Kidney epithelial cell (primary cell): ENCODE measurements around the gene NKX2-3. TPM values are rescaled to one million over a fixed set of nuclear protein-coding genes. Genes with fewer than 3 reads are reported as not detected.

Experiments
- DNase-seq: peaks from one replicate; pipeline ENCODE4 v3.0.0-alpha.2; 2010; ENCODE audit warnings: low read depth
- H3K27me3 ChIP-seq: 2 replicates; pipeline ENCODE4 v1.6.0; 2011; ENCODE audit warnings: low read length; ENCODE audit not compliant: control insufficient read depth, insufficient read depth
- H3K36me3 ChIP-seq: 2 replicates; pipeline ENCODE4 v1.5.1; 2011; ENCODE audit warnings: low read length; ENCODE audit not compliant: control insufficient read depth, insufficient read depth
- H3K4me3 ChIP-seq: 2 replicates; pipeline ENCODE4 v1.5.1; 2011; ENCODE audit warnings: low read depth, mild to moderate bottlenecking, control low read depth, low read length
- total RNA-seq: library from RNA; depleted of rRNA; stranded (reverse); fragments of >200 nt; gene quantifications from 2 replicates; pipeline ENCODE4 v1.2.3, GENCODE V29; 2015
- TF ChIP-seq, protein P1 (sequence below): IDR thresholded peaks from 2 replicates; pipeline ENCODE4 v1.5.1; 2011; ENCODE audit warnings: mild to moderate bottlenecking, moderate library complexity, low read length, control low read depth, inconsistent platforms; ENCODE audit not compliant: insufficient read depth, poor library complexity, severe bottlenecking

Gene NKX2-3
- total RNA-seq, 1 donor from 2014 or later: not detected

DNA sequence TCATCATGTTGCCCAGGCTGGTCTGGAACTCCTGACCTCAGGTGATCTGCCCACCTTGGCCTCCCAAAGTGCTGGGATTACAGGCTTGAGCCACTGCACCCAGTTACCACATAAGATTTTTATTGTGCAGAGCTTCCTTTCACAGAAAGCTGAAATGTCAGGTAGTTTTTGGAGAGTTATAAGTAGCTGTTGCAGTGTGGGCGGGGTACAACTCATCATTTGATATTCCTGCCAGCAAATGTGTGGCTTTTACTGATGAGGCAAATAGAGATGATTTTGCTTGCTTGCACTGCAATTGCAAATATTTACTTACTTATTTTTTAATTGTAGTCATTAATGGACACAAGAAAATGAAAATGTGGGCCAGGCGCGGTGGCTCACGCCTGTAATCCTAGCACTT is 32.4 kb downstream of the NKX2-3 start:
- H3K36me3 ChIP-seq: no peaks in the 10 kb centered on the region
- no peak for DNase-seq
- TF ChIP-seq, protein P1, sequence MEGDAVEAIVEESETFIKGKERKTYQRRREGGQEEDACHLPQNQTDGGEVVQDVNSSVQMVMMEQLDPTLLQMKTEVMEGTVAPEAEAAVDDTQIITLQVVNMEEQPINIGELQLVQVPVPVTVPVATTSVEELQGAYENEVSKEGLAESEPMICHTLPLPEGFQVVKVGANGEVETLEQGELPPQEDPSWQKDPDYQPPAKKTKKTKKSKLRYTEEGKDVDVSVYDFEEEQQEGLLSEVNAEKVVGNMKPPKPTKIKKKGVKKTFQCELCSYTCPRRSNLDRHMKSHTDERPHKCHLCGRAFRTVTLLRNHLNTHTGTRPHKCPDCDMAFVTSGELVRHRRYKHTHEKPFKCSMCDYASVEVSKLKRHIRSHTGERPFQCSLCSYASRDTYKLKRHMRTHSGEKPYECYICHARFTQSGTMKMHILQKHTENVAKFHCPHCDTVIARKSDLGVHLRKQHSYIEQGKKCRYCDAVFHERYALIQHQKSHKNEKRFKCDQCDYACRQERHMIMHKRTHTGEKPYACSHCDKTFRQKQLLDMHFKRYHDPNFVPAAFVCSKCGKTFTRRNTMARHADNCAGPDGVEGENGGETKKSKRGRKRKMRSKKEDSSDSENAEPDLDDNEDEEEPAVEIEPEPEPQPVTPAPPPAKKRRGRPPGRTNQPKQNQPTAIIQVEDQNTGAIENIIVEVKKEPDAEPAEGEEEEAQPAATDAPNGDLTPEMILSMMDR: no peak
- H3K4me3 ChIP-seq: no peak overlapping the region
- no peaks in the 10 kb centered on the region for H3K27me3 ChIP-seq

DNA sequence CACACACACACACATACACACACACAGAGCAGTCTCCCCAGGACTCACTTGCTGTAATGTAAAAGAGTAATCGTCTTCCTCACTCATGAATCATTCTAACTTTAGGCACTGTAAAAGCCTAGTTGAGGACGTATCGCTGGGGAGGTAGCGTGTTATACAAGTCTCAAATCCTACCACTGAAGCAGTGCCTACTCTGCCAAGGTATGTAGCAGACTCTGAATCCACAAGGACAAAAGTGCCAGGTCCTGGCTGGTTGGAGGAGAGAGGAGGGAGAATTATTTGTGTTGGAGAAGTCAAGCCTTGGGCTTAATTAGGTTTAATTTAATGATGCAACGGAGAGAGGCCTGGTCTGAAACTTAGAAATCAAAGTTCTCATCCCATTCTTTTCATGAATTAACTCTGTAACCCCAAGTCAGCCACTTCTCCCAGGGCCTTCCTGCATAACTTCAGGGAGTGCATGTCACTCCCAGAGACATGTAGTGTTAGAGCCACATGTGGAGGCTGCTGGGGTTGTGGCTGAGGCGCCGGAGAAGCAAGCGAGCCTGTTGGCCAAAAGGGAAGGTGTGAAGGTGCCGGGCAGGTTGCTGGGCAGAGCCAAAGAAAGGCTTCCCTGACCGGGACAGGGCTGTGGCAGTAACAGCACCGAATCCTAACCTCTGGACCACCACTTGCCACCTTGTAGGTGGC is 36.7 kb downstream of the NKX2-3 start:
- no peak overlapping the region for H3K4me3 ChIP-seq
- no peaks in the 10 kb centered on the region for H3K27me3 ChIP-seq
- no peaks in the 10 kb centered on the region for H3K36me3 ChIP-seq
- TF ChIP-seq, protein P1: no peak
- DNase-seq: no peak

DNA sequence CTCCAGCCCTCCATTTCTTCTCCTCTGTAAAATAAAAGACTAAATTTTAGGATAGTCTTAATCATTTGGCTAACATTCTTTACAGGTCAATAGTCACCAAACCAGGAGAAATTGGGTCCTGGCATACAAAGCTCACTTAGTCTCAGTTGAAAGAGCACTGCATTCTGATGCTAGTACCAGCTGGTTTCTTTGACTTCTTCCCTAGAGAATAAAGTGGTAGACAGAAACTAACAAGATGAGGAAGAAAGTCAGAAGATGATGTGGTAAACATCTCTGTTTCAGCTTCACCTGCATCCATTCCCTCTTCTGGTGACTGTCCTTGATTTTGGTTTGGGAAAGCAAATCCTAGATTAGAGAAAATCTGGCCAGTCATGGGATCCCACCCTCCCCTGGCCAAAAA is 37.2 kb downstream of the NKX2-3 start:
- H3K36me3 ChIP-seq: no peaks in the 10 kb centered on the region
- DNase-seq: no peak
- TF ChIP-seq, protein P1: no peak
- no peak overlapping the region for H3K4me3 ChIP-seq
- no peaks in the 10 kb centered on the region for H3K27me3 ChIP-seq

DNA sequence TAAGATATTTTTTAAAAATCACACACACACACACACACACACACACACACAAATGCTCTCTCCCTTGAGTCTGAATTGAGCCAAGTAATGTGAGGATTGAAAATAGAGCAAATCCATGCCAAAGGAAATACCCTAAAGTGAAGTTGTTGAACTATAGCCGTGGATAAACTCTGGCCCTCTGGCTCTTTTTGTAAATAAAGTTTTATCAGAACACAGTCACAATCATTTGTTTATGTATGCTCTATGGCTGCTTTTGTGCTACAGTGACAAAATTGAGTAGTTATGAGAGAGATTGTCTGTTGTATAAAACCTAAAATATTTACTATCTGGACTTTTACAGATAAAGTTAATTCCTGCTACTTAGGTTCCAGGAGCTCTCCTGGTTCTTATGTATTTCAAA is 39.1 kb downstream of the NKX2-3 start:
- H3K4me3 ChIP-seq: no peak overlapping the region
- H3K36me3 ChIP-seq: no peaks in the 10 kb centered on the region
- H3K27me3 ChIP-seq: no peaks in the 10 kb centered on the region
- DNase-seq: no peak
- TF ChIP-seq, protein P1: no peak

DNA sequence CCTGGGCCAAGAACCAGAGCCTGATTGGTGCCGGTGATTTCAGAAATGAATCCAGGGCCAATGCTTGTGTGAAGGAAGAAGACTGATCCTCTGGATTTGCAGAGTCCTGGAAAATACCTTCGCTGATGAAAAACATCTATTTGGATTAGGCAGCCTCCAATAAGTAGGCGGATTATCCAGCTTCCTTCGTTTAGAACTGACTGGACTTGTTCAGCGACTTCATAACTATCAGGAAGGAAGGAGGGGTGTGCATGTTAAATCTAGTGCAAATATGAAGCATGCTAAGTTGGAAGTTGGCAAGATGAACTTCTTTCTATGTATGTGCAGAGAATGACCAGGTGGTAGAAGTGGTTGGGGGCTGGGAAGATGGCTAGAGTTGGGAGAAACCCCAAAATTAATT is 41.0 kb downstream of the NKX2-3 start:
- Histone ChIP-seq H3K4me3 (no peak overlapping the region), H3K36me3 (no peaks in the 10 kb centered on the region), H3K27me3 (peaks cover 3% of the 10 kb centered on the region)
- TF ChIP-seq, protein P1: no peak
- no peak for DNase-seq

DNA sequence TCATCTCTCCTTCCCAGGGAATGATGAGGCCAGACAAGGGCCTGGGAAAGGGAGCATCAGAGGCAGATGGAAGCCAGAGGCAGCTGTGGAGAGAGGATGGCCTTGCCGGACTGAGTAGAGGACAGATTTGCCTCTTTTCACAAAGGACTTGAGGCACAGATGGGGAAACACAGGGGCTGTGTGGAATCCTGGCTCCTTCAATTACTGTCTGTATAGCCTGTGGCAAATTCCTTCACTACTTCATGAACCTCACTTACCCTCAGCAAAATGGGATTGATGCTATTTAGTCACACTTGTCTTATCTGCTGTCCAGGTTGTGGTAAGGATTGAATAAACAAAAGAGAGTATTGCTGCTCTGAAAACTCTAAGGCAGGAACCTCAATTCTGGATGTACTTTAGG is 47.2 kb downstream of the NKX2-3 start:
- no peak for DNase-seq
- Histone ChIP-seq H3K36me3 (no peaks in the 10 kb centered on the region), H3K27me3 (peaks cover 6% of the 10 kb centered on the region), H3K4me3 (no peak overlapping the region)
- TF ChIP-seq, protein P1: no peak
